Activated T-cell treated with anti-CD3 and anti-CD28 coated beads, Interleukin-2, amount 50 U/mL, for 4 hours (primary cell): ENCODE data around the gene ST6GALNAC1. TPM values are rescaled to one million over a fixed set of nuclear protein-coding genes. Genes with fewer than 3 reads are reported as not detected.
"Not testable (repeated sequence)": the region's sequence is repeated elsewhere in the genome, so short reads cannot be mapped to it uniquely, and the experiment has no call there.

Experiments
- ATAC-seq, 2 donors: fragments of 200-7000 bp; cut with Tn5 transposase; one replicate each; pipeline ENCODE4 v1.10.0; 2021
- DNase-seq: peaks from one replicate; pipeline ENCODE4 v3.0.0-alpha.2; 2020
- H3K27me3 Mint-ChIP-seq: one replicate; pipeline ENCODE4 v1.8.0; 2021; ENCODE audit warnings: low read depth, mixed read lengths
- H3K36me3 Mint-ChIP-seq: one replicate; pipeline ENCODE4 v1.8.0; 2022; ENCODE audit warnings: mixed read lengths; ENCODE audit not compliant: insufficient read depth
- H3K4me1 Mint-ChIP-seq: one replicate; pipeline ENCODE4 v1.8.0; 2021; ENCODE audit warnings: low read depth, mixed read lengths
- H3K4me3 Mint-ChIP-seq: one replicate; pipeline ENCODE4 v1.8.0; 2021; ENCODE audit warnings: mild to moderate bottlenecking, moderate library complexity, mixed read lengths
- H3K9me3 Mint-ChIP-seq: one replicate; pipeline ENCODE4 v1.8.0; 2021; ENCODE audit warnings: mixed read lengths
- total RNA-seq, 3 donors: library from RNA; stranded (reverse); gene quantifications; one replicate each; pipeline ENCODE4 v1.2.1, GENCODE V29; 2021

The ST6GALNAC1 gene
- total RNA-seq, 3 donors from 2014 or later: 0.57 to 1.1 (median 0.63) TPM

- H3K4me3 Mint-ChIP-seq: no peak overlapping the region
- ATAC-seq: peak; percentile 96 to 97
- H3K4me1 Mint-ChIP-seq: peaks cover 7% of the 10 kb centered on the region
- H3K27me3 Mint-ChIP-seq: no peaks in the 10 kb centered on the region
- no peaks in the 10 kb centered on the region for H3K36me3 Mint-ChIP-seq
- no peaks in the 10 kb centered on the region for H3K9me3 Mint-ChIP-seq
- DNase-seq: peak; percentile 74
These were observed 20.0 kb downstream of the ST6GALNAC1 start for GRCh38 chr17:76623271-76624146.

GRCh38 chr17:76617838-76618237, 25.7 kb downstream of the ST6GALNAC1 start:
- no peaks in the 10 kb centered on the region for H3K9me3 Mint-ChIP-seq
- peaks cover 3% of the 10 kb centered on the region for H3K4me1 Mint-ChIP-seq
- ATAC-seq (no peak), DNase-seq (no peak)
- no peak overlapping the region for H3K4me3 Mint-ChIP-seq
- H3K27me3 Mint-ChIP-seq: no peaks in the 10 kb centered on the region
- H3K36me3 Mint-ChIP-seq: no peaks in the 10 kb centered on the region

- Mint-ChIP-seq H3K4me1 (peaks cover 3% of the 10 kb centered on the region), H3K9me3 (no peaks in the 10 kb centered on the region)
- no peak for ATAC-seq
These were observed 28.5 kb downstream of the ST6GALNAC1 start for GRCh38 chr17:76614912-76615617.

GRCh38 chr17:76614064-76614759, 29.3 kb downstream of the ST6GALNAC1 start:
- not testable (repeated sequence) for H3K27me3 Mint-ChIP-seq, H3K4me1 Mint-ChIP-seq, ATAC-seq, H3K4me3 Mint-ChIP-seq, H3K36me3 Mint-ChIP-seq, H3K9me3 Mint-ChIP-seq, DNase-seq

More at GRCh38 chr17:76614912-76615617, 28.5 kb downstream of the ST6GALNAC1 start:
- DNase-seq: no peak
- Mint-ChIP-seq H3K4me3 (no peak overlapping the region), H3K36me3 (no peaks in the 10 kb centered on the region), H3K27me3 (peaks cover 2% of the 10 kb centered on the region)

GRCh38 chr17:76612977-76613851, 30.3 kb downstream of the ST6GALNAC1 start:
- Mint-ChIP-seq H3K36me3 (no peaks in the 10 kb centered on the region), H3K4me3 (no peak overlapping the region), H3K4me1 (peaks cover 3% of the 10 kb centered on the region), H3K27me3 (peaks cover 4% of the 10 kb centered on the region), H3K9me3 (no peaks in the 10 kb centered on the region)
- DNase-seq (no peak), ATAC-seq (no peak)

GRCh38 chr17:76612465-76612864, 31.1 kb downstream of the ST6GALNAC1 start:
- ATAC-seq (no peak), DNase-seq (no peak)
- Mint-ChIP-seq H3K4me3 (no peak overlapping the region), H3K4me1 (peaks cover 3% of the 10 kb centered on the region), H3K9me3 (no peaks in the 10 kb centered on the region), H3K36me3 (no peaks in the 10 kb centered on the region), H3K27me3 (peaks cover 4% of the 10 kb centered on the region)

- Mint-ChIP-seq H3K4me1 (peaks cover 3% of the 10 kb centered on the region), H3K36me3 (no peaks in the 10 kb centered on the region), H3K4me3 (no peak overlapping the region), H3K27me3 (peaks cover 4% of the 10 kb centered on the region), H3K9me3 (no peaks in the 10 kb centered on the region)
- DNase-seq (no peak), ATAC-seq (no peak)
These were observed 31.8 kb downstream of the ST6GALNAC1 start for GRCh38 chr17:76611758-76612157.

GRCh38 chr17:76611080-76611749, 32.3 kb downstream of the ST6GALNAC1 start:
- DNase-seq: not testable (repeated sequence)

GRCh38 chr17:76606685-76607084, 36.9 kb downstream of the ST6GALNAC1 start:
- not testable (repeated sequence) for H3K4me1 Mint-ChIP-seq

More at GRCh38 chr17:76611080-76611749, 32.3 kb downstream of the ST6GALNAC1 start:
- H3K27me3 Mint-ChIP-seq, H3K9me3 Mint-ChIP-seq, H3K4me3 Mint-ChIP-seq, H3K4me1 Mint-ChIP-seq, ATAC-seq, H3K36me3 Mint-ChIP-seq: not testable (repeated sequence)

GRCh38 chr17:76601065-76601464, 42.5 kb downstream of the ST6GALNAC1 start:
- Mint-ChIP-seq H3K36me3 (no peaks in the 10 kb centered on the region), H3K4me3 (no peak overlapping the region), H3K27me3 (no peaks in the 10 kb centered on the region), H3K9me3 (no peaks in the 10 kb centered on the region), H3K4me1 (peaks cover 15% of the 10 kb centered on the region)
- no peak for DNase-seq
- ATAC-seq: no peak

More at GRCh38 chr17:76606685-76607084, 36.9 kb downstream of the ST6GALNAC1 start:
- H3K36me3 Mint-ChIP-seq, ATAC-seq, H3K4me3 Mint-ChIP-seq, H3K9me3 Mint-ChIP-seq, DNase-seq, H3K27me3 Mint-ChIP-seq: not testable (repeated sequence)

GRCh38 chr17:76599694-76600460, 43.7 kb downstream of the ST6GALNAC1 start:
- no peaks in the 10 kb centered on the region for H3K36me3 Mint-ChIP-seq
- ATAC-seq: no peak
- H3K4me1 Mint-ChIP-seq: peaks cover 15% of the 10 kb centered on the region
- no peaks in the 10 kb centered on the region for H3K9me3 Mint-ChIP-seq
- H3K4me3 Mint-ChIP-seq: no peak overlapping the region
- DNase-seq: no peak
- no peaks in the 10 kb centered on the region for H3K27me3 Mint-ChIP-seq

- ATAC-seq (no peak), DNase-seq (no peak)
- Mint-ChIP-seq H3K4me3 (no peak overlapping the region), H3K27me3 (no peaks in the 10 kb centered on the region), H3K4me1 (peaks cover 15% of the 10 kb centered on the region), H3K9me3 (no peaks in the 10 kb centered on the region), H3K36me3 (no peaks in the 10 kb centered on the region)
These were observed 45.5 kb downstream of the ST6GALNAC1 start for GRCh38 chr17:76598004-76598439.
